Left ventricle myocardium inferior (tissue), 1 donor: ENCODE data around the gene GALR1. TPM values are rescaled to one million over a fixed set of nuclear protein-coding genes. Genes with fewer than 3 reads are reported as not detected.

Source experiments
- DNase-seq: peaks from one replicate; pipeline ENCODE4 v3.0.0-alpha.2; 2020
- H3K27ac ChIP-seq: fragments of 200-600 bp; replicated peaks from 2 replicates; pipeline ENCODE4 v1.8.0; 2021
- H3K27me3 ChIP-seq: fragments of 200-600 bp; 2 replicates; pipeline ENCODE4 v1.8.0; 2021; ENCODE audit warnings: low read depth
- H3K36me3 ChIP-seq: fragments of 200-600 bp; 2 replicates; pipeline ENCODE4 v1.8.0; 2021
- H3K4me1 ChIP-seq: fragments of 200-600 bp; 2 replicates; pipeline ENCODE4 v1.8.0; 2021
- H3K4me3 ChIP-seq: fragments of 200-600 bp; 2 replicates; pipeline ENCODE4 v1.8.0; 2021; ENCODE audit warnings: mild to moderate bottlenecking, moderate library complexity
- H3K9me3 ChIP-seq: fragments of 200-600 bp; replicated peaks from 2 replicates; pipeline ENCODE4 v1.8.0; 2021
- intact Hi-C: fragments of 100-400 bp; cut with micrococcal nuclease; formaldehyde crosslinking; loops from one replicate; pipeline ENCODE4 v1.11.0; 2022
- total RNA-seq: library from RNA; stranded (reverse); fragmentation: NEBNext Ultra II Directional; extraction: Animal tissue kit (Norgen Biotek cat#: 25700); gene quantifications from one replicate; pipeline ENCODE4 v1.2.1, GENCODE V29; 2021
- TF ChIP-seq, protein P1 (sequence below): fragments of 200-600 bp; IDR thresholded peaks from 2 replicates; pipeline ENCODE4 v1.8.0; 2021; ENCODE audit warnings: antibody characterized with exemption, mild to moderate bottlenecking, borderline replicate concordance
- donor health status: DM: no; HTN: yes; CAD: no; lungs with severe emphysema.

Gene GALR1
- total RNA-seq, 1 donor from 2014 or later: 0.05 TPM

DNA sequence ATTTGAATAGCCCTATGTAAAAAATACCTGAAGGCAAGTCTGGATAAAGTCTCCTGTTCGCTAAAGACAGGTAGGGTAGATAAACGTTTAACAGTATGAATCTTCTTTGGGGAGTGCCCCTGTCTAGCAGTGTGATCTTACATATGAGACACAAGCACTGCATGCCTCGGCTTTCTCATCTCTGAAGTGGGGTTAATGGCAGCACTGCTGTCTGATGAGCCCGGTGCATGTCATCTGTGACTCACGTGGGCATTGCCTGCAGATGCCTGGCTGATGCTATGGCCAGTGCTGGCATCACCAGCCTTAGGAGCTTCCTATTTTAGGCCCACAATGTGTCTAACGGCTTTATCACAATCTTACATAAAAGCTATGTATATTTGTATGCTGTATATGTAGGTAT lies 50.1 kb downstream of the GALR1 start:
- H3K27ac ChIP-seq: no peak overlapping the region
- H3K4me3 ChIP-seq: no peak overlapping the region
- H3K9me3 ChIP-seq: no peaks in the 10 kb centered on the region
- H3K27me3 ChIP-seq: peaks cover 51% of the 10 kb centered on the region
- intact Hi-C loops: no loop called here
- no peak for DNase-seq
- TF ChIP-seq, protein P1, sequence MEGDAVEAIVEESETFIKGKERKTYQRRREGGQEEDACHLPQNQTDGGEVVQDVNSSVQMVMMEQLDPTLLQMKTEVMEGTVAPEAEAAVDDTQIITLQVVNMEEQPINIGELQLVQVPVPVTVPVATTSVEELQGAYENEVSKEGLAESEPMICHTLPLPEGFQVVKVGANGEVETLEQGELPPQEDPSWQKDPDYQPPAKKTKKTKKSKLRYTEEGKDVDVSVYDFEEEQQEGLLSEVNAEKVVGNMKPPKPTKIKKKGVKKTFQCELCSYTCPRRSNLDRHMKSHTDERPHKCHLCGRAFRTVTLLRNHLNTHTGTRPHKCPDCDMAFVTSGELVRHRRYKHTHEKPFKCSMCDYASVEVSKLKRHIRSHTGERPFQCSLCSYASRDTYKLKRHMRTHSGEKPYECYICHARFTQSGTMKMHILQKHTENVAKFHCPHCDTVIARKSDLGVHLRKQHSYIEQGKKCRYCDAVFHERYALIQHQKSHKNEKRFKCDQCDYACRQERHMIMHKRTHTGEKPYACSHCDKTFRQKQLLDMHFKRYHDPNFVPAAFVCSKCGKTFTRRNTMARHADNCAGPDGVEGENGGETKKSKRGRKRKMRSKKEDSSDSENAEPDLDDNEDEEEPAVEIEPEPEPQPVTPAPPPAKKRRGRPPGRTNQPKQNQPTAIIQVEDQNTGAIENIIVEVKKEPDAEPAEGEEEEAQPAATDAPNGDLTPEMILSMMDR: no peak
- no peaks in the 10 kb centered on the region for H3K4me1 ChIP-seq
- H3K36me3 ChIP-seq: no peaks in the 10 kb centered on the region

DNA sequence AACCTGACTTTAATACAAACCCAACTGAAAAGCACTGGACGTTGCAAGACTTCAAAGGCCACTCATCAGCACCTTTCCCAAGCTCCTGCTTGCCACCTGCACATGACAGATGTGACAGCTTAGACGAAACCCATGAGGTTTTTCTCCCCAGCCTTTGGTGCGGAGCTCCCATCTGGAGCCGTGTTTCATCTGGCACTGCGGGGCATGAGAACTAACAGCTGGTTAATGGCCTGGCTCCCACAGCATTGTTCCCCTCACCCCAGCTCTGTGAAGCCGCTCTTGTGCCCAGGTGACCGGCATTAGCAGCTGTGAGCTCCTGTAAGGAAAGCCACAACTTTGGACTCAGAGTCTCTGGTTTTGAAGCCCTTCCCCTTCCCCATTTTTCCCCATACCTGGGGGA lies 50.9 kb downstream of the GALR1 start:
- TF ChIP-seq, protein P1: no peak
- Histone ChIP-seq H3K4me3 (no peak overlapping the region), H3K27me3 (peaks cover 56% of the 10 kb centered on the region), H3K27ac (no peak overlapping the region), H3K9me3 (no peaks in the 10 kb centered on the region), H3K36me3 (no peaks in the 10 kb centered on the region), H3K4me1 (no peaks in the 10 kb centered on the region)
- DNase-seq: no peak
- intact Hi-C loops: no loop called here

DNA sequence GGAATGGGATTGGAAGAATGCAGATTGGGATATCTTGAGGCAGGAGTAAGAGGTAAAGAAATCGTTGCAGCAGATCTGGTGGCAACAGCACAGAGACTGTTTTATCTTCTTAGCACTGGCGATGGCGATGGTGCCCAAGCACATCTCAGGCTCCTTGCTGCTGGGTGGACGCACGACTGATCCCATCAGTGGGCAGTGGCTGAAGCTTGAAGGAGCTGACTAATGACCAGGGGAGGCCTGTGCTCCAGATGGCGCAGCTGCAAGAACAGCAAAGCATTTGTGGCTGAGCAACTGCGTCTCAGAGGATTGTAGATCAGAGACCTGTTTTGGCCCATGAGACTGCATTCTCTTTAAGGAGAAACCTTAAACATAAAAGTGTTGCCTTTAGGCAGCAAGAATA lies 54.6 kb downstream of the GALR1 start:
- no peak overlapping the region for H3K27ac ChIP-seq
- H3K9me3 ChIP-seq: no peaks in the 10 kb centered on the region
- H3K4me3 ChIP-seq: no peak overlapping the region
- no peaks in the 10 kb centered on the region for H3K36me3 ChIP-seq
- TF ChIP-seq, protein P1: no peak
- H3K27me3 ChIP-seq: peaks cover 48% of the 10 kb centered on the region
- no peaks in the 10 kb centered on the region for H3K4me1 ChIP-seq
- no peak for DNase-seq
- intact Hi-C loops: no loop called here

DNA sequence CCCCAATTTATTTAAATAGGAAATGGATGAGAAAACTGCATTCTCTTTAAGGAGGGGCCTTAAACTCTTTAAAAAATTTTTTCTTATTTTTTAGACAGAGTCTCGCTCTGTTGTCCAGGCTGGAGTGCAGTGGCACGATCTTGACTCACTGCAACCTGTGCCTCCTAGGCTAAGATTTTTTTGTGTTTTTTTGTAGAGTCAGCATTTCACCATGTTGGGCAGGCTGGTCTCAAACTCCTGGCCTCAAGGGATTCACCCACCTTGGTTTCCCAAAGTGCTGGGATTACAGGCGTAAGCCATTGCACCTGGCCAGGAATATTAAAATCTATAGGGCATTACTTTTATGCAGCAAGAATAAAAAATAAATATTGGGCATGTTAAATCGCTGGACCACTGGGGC lies 56.0 kb downstream of the GALR1 start:
- intact Hi-C loops: no loop called here
- H3K27me3 ChIP-seq: peaks cover 41% of the 10 kb centered on the region
- no peak overlapping the region for H3K27ac ChIP-seq
- TF ChIP-seq, protein P1: no peak
- no peaks in the 10 kb centered on the region for H3K36me3 ChIP-seq
- H3K4me1 ChIP-seq: no peaks in the 10 kb centered on the region
- no peak overlapping the region for H3K4me3 ChIP-seq
- no peak for DNase-seq
- no peaks in the 10 kb centered on the region for H3K9me3 ChIP-seq

DNA sequence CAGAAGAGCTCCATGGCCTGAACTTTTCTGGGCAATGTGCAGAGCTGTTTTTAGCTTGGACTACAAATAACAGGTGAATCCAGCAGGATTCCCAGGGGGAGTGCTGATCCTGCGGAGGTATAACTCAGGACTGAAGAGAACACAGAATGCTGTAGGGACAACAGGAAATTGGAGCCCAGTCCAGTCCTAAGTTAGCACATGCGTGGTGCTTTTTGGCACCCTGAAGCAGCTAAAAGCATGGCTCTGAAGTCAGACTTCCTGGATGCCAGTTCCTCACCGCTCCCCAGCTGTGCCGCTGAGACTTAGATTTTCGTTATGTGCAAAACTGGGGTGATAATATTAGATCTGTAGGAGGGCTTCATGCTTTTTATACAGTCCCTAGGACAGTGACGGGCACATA lies 58.6 kb downstream of the GALR1 start:
- peaks cover 35% of the 10 kb centered on the region for H3K27me3 ChIP-seq
- no peak overlapping the region for H3K4me3 ChIP-seq
- H3K27ac ChIP-seq: no peak overlapping the region
- no peaks in the 10 kb centered on the region for H3K9me3 ChIP-seq
- intact Hi-C loops: no loop called here
- TF ChIP-seq, protein P1: no peak
- no peaks in the 10 kb centered on the region for H3K4me1 ChIP-seq
- no peak for DNase-seq
- no peaks in the 10 kb centered on the region for H3K36me3 ChIP-seq

DNA sequence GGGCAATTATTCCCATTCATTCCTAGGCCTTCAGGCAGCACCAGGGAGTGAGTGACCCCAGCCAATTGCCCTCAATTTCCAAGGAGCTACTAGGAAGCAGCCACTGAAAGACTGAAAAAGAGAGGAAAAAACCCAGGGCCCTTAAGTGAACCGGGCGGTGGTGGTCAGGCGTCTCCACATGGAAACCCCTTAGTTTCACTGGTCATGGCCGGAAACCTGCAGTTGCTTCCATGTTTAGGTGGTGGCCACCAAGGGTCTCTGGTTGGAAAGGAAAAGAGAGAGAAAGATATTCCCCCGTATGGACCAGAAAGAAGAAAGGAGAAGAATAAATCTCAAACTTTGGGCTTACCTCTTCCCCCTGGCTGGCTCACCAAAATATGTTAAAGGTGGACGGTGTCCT lies 64.9 kb downstream of the GALR1 start:
- no peak overlapping the region for H3K4me3 ChIP-seq
- H3K9me3 ChIP-seq: no peaks in the 10 kb centered on the region
- H3K27ac ChIP-seq: no peak overlapping the region
- no peaks in the 10 kb centered on the region for H3K4me1 ChIP-seq
- peaks cover 14% of the 10 kb centered on the region for H3K27me3 ChIP-seq
- DNase-seq: no peak
- H3K36me3 ChIP-seq: no peaks in the 10 kb centered on the region
- intact Hi-C loops: no loop called here
- TF ChIP-seq, protein P1: no peak
